ENCODE results near the gene PLAU. TPM values are rescaled to one million over a fixed set of nuclear protein-coding genes. Genes with fewer than 3 reads are reported as not detected.

Gene PLAU
- total RNA-seq, 4 donors from 2014 or later = 0.83 to 5.0 (median 2.3) TPM

DNA sequence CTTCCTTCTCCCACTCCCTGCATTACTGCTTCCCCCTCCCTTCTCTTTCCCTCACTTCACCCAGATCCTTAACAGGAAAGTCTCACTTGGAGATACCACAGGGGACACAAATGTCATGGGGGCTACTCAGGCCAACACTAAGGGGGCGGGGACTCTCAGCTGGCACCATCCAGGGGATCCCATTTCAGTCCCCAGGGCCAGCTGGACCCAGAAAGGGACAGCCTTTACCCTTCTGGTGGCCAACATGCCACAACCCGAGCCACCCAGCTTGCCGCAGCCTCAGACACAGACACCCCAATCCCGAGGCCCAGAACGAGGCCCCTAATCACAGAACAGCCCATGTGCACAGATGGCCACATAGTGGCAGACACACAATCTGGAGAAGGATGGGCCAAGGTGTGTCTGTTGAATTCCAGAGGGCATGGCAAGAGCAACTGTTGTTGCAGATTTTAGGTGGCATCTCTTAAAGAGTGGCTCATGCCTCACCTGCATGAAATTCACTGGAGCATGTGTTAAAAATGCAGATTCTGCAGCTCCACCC, 42.2 kb upstream of the PLAU start:
- ATAC-seq = peak in 1 of 2 donors; percentile 20
- peak overlapping the region; percentile 63 to 97 (median 80) for H3K27ac ChIP-seq

DNA sequence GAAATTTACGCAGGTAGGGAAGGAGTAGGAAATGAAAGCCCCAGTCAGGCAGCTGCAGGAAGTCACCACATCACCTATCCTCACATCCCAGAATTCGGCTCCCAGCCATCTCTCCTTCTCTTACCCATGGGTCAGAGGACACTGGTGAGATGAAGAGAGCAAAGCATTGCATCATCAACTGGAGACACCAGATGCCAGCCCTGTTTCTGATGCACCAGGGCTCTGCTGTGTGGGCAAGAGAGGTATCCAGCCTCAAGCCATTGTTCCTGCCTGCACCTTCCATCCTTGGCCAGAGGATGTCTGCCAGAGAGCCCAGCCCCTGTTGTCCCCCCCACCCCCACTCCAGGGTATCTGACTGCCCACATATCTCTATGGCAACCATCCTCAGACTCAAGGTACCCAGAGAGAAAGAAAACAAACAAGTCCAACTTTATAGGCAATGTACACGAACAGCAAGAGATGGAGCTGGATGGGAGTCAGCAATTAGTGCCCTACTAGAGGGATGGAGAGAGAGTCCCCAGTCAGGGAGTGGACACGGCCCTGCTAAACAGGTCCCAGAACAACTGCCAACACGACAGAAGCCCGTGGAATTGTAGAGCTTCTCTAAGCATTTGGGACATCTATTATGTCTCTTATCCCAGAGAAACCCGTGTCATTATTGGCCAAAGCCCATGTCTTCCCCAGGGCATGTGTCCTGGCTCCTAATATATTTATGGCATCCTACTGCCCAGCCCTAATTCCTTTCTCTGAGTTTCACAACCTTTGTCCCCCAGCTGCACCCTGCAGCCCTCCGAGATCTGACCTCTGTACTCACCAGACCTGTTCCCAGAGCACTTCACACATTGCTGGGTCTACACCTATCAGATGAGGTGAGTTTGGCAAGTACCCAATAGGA, 39.4 kb upstream of the PLAU start:
- H3K27ac ChIP-seq = peak overlapping the region; percentile 37 to 97 (median 75)
- intact Hi-C loops (cut with DNase I; ENCODE audit: low total_unique reads) = loop anchor here (5.0 to 10.0 kb wide), 3 partner anchors 59 to 1243 kb away; partner anchors contain the start of genes NDST2 and SAMD8

More for the DNA sequence above, 42.2 kb upstream of the PLAU start:
- DNase-seq = peak in 1 of 2 donors; percentile 50
- no peak for TF ChIP-seq POLR2A (IDR thresholded peaks at IDR 0.05)
- in situ Hi-C loops (cut with MboI; ENCODE audit: low sequenced_read_pairs in 4 of 4) (no loop called here), intact Hi-C loops (cut with DNase I; ENCODE audit: low total_unique reads) (no loop called here)
- peaks cover 0 to 4% of the 10 kb centered on the region in 2 donors for H3K36me3 ChIP-seq
- no peaks in the 10 kb centered on the region for H3K27me3 ChIP-seq
- H3K4me1 ChIP-seq = peaks cover 80 to 92% of the 10 kb centered on the region in 2 donors
- no peak overlapping the region for H3K4me3 ChIP-seq
- H3K9me3 ChIP-seq = no peaks in the 10 kb centered on the region

DNA sequence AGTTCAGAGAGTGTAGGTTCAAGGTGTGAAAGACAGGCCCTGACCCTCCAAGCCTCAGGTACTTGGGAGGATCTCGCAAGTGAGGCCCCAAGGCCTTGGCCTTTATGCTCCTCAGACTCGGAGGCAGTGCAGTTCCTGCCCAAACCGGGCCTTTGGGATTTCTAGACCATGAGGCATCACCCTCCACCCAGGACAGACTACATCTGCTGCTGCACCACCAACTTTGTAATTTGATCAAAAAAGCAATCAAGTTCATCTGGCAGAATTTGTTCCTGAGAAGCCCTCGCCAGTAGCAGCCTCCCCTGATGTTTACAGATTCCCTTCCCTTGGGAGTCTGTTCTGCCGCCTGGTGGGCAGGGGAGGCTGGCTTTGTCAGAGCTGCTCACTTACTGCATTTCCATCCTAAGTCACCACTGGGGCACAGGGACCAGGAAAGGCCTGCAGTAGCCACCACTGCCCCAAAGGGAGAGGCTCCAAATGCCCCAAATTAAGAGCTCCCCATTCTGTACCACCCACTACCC, 38.7 kb upstream of the PLAU start:
- intact Hi-C loops (cut with DNase I; ENCODE audit: low total_unique reads) = loop anchor here (5.0 to 10.0 kb wide), 3 partner anchors 60 to 1243 kb away; partner anchors contain the start of genes NDST2 and SAMD8
- Histone ChIP-seq H3K27me3 (no peaks in the 10 kb centered on the region), H3K36me3 (peaks cover 0 to 4% of the 10 kb centered on the region in 2 donors), H3K4me3 (no peak overlapping the region), H3K27ac (peak overlapping the region; percentile 37 to 97 (median 75)), H3K4me1 (peaks cover 74 to 81% of the 10 kb centered on the region in 2 donors), H3K9me3 (no peaks in the 10 kb centered on the region)
- in situ Hi-C loops (cut with MboI; ENCODE audit: low sequenced_read_pairs in 4 of 4) = no loop called here
- ATAC-seq = no peak
- TF ChIP-seq POLR2A (IDR thresholded peaks at IDR 0.05) = no peak
- TF ChIP-seq, protein P1, sequence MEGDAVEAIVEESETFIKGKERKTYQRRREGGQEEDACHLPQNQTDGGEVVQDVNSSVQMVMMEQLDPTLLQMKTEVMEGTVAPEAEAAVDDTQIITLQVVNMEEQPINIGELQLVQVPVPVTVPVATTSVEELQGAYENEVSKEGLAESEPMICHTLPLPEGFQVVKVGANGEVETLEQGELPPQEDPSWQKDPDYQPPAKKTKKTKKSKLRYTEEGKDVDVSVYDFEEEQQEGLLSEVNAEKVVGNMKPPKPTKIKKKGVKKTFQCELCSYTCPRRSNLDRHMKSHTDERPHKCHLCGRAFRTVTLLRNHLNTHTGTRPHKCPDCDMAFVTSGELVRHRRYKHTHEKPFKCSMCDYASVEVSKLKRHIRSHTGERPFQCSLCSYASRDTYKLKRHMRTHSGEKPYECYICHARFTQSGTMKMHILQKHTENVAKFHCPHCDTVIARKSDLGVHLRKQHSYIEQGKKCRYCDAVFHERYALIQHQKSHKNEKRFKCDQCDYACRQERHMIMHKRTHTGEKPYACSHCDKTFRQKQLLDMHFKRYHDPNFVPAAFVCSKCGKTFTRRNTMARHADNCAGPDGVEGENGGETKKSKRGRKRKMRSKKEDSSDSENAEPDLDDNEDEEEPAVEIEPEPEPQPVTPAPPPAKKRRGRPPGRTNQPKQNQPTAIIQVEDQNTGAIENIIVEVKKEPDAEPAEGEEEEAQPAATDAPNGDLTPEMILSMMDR (IDR thresholded peaks at IDR 0.05 in 4 of 5, conservative IDR thresholded peaks at IDR 0.05 in 1 of 5) = no peak
- no peak for DNase-seq

More for the DNA sequence above, 39.4 kb upstream of the PLAU start:
- Histone ChIP-seq H3K4me1 (peaks cover 78 to 81% of the 10 kb centered on the region in 2 donors), H3K9me3 (no peaks in the 10 kb centered on the region), H3K27me3 (no peaks in the 10 kb centered on the region), H3K4me3 (no peak overlapping the region), H3K36me3 (peaks cover 0 to 4% of the 10 kb centered on the region in 2 donors)
- DNase-seq (peak in 1 of 2 donors; percentile 77), ATAC-seq (peak in 1 of 2 donors; percentile 35)
- in situ Hi-C loops (cut with MboI; ENCODE audit: low sequenced_read_pairs in 4 of 4) = no loop called here
- no peak for TF ChIP-seq POLR2A (IDR thresholded peaks at IDR 0.05)
- TF ChIP-seq, protein P1 (IDR thresholded peaks at IDR 0.05 in 4 of 5, conservative IDR thresholded peaks at IDR 0.05 in 1 of 5) = no peak

DNA sequence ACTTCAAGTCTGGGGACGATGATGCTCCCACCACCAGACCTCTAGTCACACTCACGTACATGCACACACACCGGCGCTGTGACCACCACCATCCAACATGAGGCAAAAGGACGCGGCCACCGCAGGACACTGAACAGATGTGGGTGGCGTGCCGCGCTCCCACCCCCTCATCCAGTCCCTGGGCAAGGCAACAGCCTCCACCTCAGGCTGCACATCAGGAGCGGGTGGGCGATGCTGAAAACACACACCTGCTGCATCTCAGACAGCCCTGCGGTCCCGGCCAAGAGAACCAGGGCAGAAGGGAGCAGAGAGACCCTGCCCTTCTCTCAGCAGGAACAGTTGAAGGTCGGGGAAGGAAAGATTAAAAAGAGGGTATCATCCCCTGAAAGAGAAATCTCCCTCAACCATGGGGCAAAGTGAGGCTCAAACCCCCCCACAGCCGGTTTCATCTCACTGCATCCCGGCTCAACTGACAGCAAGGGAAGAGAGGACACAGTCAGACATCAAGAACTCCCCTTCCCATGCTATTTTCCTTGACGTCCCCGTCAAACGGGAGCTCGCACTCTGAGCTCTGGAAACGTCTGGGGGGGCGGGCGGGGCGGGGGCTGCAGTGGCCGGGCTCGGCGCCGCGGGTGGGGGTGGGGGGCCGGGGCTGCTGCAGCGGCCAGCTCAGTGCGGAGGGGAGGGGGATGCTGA, 37.6 kb upstream of the PLAU start:
- peak overlapping the region; percentile 72 to 97 (median 90) for H3K27ac ChIP-seq
- in situ Hi-C loops (cut with MboI; ENCODE audit: low sequenced_read_pairs in 4 of 4) = no loop called here
- ATAC-seq (no peak), DNase-seq (no peak)
- intact Hi-C loops (cut with DNase I; ENCODE audit: low total_unique reads) = loop anchor here (5.0 to 10.0 kb wide), 3 partner anchors 61 to 1242 kb away; partner anchors contain the start of genes NDST2 and SAMD8
- TF ChIP-seq POLR2A (IDR thresholded peaks at IDR 0.05) = no peak
- TF ChIP-seq, protein P1 (IDR thresholded peaks at IDR 0.05 in 4 of 5, conservative IDR thresholded peaks at IDR 0.05 in 1 of 5) = no peak
- H3K27me3 ChIP-seq = no peaks in the 10 kb centered on the region
- peaks cover 0 to 4% of the 10 kb centered on the region in 2 donors for H3K36me3 ChIP-seq
- no peaks in the 10 kb centered on the region for H3K9me3 ChIP-seq
- peak overlapping the region; percentile 74 to 86 (median 78) for H3K4me3 ChIP-seq
- H3K4me1 ChIP-seq = peaks cover 64 to 74% of the 10 kb centered on the region in 2 donors

All from gastrocnemius medialis (tissue), 4 donors.